H1 (cell line): ENCODE measurements around the gene GADD45A. TPM values are rescaled to one million over a fixed set of nuclear protein-coding genes. Genes with fewer than 3 reads are reported as not detected.

Source experiments
- CBX8 ChIP-seq: fragments of 300-800, 300-1000 bp; sonication (generic); IDR thresholded peaks from 2 replicates; pipeline ENCODE4 v1.7.1; 2016; ENCODE audit warnings: low read depth, low read length, borderline replicate concordance
- E2F6 ChIP-seq: IDR thresholded peaks from 2 replicates; pipeline ENCODE4 v1.6.1; 2012; ENCODE audit warnings: inconsistent platforms
- EP300 ChIP-seq, 2 experiments: IDR thresholded peaks; 1 replicate in 1 of 2; 2 replicates in 1 of 2; pipeline ENCODE4 v1.6.1; 2011 to 2012; ENCODE audit warnings: low read depth in 2 of 2, low read length in 2 of 2, mild to moderate bottlenecking in 2 of 2, borderline replicate concordance in 1 of 2, inconsistent platforms in 1 of 2, moderate library complexity in 1 of 2
- JUND ChIP-seq: IDR thresholded peaks from 2 replicates; pipeline ENCODE4 v1.6.1; 2011; ENCODE audit warnings: mild to moderate bottlenecking, improper control_type of control experiment, low read length
- RAD21 ChIP-seq, 2 experiments: IDR thresholded peaks in 1 of 2; conservative IDR thresholded peaks in 1 of 2; 2 replicates each; pipeline ENCODE4 v1.6.1; 2011; ENCODE audit warnings: low read depth in 2 of 2, low read length in 2 of 2, improper control_type of control experiment in 1 of 2, inconsistent platforms in 1 of 2, mild to moderate bottlenecking in 1 of 2, moderate library complexity in 1 of 2
- polyA plus RNA-seq, 7 experiments: library from polyadenylated mRNA; depleted of rRNA in 3 of 7; stranded (reverse) in 5 of 7; unstranded in 2 of 7; fragments of >200 nt in 5 of 7; fragments of 200-250 nt in 2 of 7; gene quantifications; 1 replicate in 5 of 7; 2 replicates in 1 of 7; 4 replicates in 1 of 7; pipeline versions ENCODE4 v1.2.1 to v1.2.3, GENCODE V29; 2011 to 2013; ENCODE audit warnings: missing spikeins in 2 of 7, mixed read lengths in 2 of 7
- total RNA-seq: library from RNA; stranded (reverse); fragmentation: NEBNext Ultra II Directional; extraction: Animal tissue kit (Norgen Biotek cat#: 25700); gene quantifications from 2 replicates; pipeline ENCODE4 v1.2.1, GENCODE V29; 2021

The GADD45A gene
- total and polyA plus RNA-seq, 2 of the 8 experiments (the other 6 are each of a cell fraction or from before 2014, with no cell fraction given): 7.6 to 15.6 TPM

GRCh38 chr1:67683316-67683715, 1.7 kb upstream of the GADD45A start (continued):
- TF ChIP-seq CBX8 (no peak), E2F6 (no peak), JUND (no peak), EP300 (IDR thresholded peaks at IDR 0.05; ENCODE audit: borderline replicate concordance in 1 of 2, low read depth in 2 of 2, low read length in 2 of 2) (no peak), RAD21 (IDR thresholded peaks at IDR 0.05 in 1 of 2, conservative IDR thresholded peaks at IDR 0.05 in 1 of 2; ENCODE audit: low read depth in 2 of 2, low read length in 2 of 2) (no peak)
